HepG2 (cell line): ENCODE measurements around the gene SEMA3B. TPM values are rescaled to one million over a fixed set of nuclear protein-coding genes. Genes with fewer than 3 reads are reported as not detected.

Source experiments
- ARNT2 ChIP-seq: sonication (generic); formaldehyde crosslinking; IDR thresholded peaks from 2 replicates; pipeline ENCODE4 v1.8.0; 2022; ENCODE audit warnings: mild to moderate bottlenecking, low read depth, missing genetic modification reagents, moderate library complexity
- CENPT ChIP-seq: sonication (generic); formaldehyde crosslinking; IDR thresholded peaks from 2 replicates; pipeline ENCODE4 v1.8.0; 2022; ENCODE audit warnings: low read depth, mild to moderate bottlenecking, moderate library complexity, missing genetic modification reagents
- HNRNPH1 ChIP-seq: fragments of 200-400 bp; formaldehyde crosslinking; optimal IDR thresholded peaks from 2 replicates; pipeline ENCODE3; 2017; ENCODE audit warnings: mild to moderate bottlenecking, low read depth, low read length
- RBFOX2 ChIP-seq: fragments of 200-400 bp; formaldehyde crosslinking; IDR thresholded peaks from 2 replicates; pipeline ENCODE4 v1.6.1; 2017; ENCODE audit warnings: low read depth, mild to moderate bottlenecking, low read length
- TBL1XR1 ChIP-seq: fragments of 150-350 bp; IDR thresholded peaks from 2 replicates; pipeline ENCODE4 v1.6.1; 2014; ENCODE audit warnings: borderline replicate concordance, low read length; ENCODE audit not compliant: partially characterized antibody
- ZFY ChIP-seq: sonication (generic); formaldehyde crosslinking; IDR thresholded peaks from 2 replicates; pipeline ENCODE4 v1.4.0; 2020; ENCODE audit warnings: missing genetic modification reagents
- ZNF280D ChIP-seq: sonication (generic); formaldehyde crosslinking; IDR thresholded peaks from 2 replicates; pipeline ENCODE4 v1.5.1; 2020; ENCODE audit warnings: mild to moderate bottlenecking, missing genetic modification reagents
- ZNF407 ChIP-seq: sonication (generic); formaldehyde crosslinking; IDR thresholded peaks from one replicate; pipeline ENCODE4 v1.5.1; 2020; ENCODE audit warnings: mild to moderate bottlenecking, missing genetic modification reagents; ENCODE audit errors: not compliant biosample characterization
- ZNF547 ChIP-seq: sonication (generic); formaldehyde crosslinking; IDR thresholded peaks from 2 replicates; pipeline ENCODE4 v1.5.1; 2020; ENCODE audit warnings: mild to moderate bottlenecking, missing genetic modification reagents
- ZNF556 ChIP-seq: sonication (generic); formaldehyde crosslinking; IDR thresholded peaks from 2 replicates; pipeline ENCODE4 v1.4.0; 2020; ENCODE audit warnings: mild to moderate bottlenecking, missing genetic modification reagents, borderline replicate concordance
- ZNF772 ChIP-seq: sonication (generic); formaldehyde crosslinking; IDR thresholded peaks from 2 replicates; pipeline ENCODE4 v1.5.0; 2020; ENCODE audit warnings: mild to moderate bottlenecking, missing genetic modification reagents
- polyA plus RNA-seq, 8 experiments: library from polyadenylated mRNA; depleted of rRNA in 3 of 8; stranded (reverse) in 7 of 8; unstranded in 1 of 8; fragments of >200 nt; fragmentation: Illumina TruSeq in 4 of 8; extraction: Trizol in 4 of 8; gene quantifications; 2 replicates each; pipeline versions ENCODE4 v1.2.1 to v1.2.3, GENCODE V29; 2011 to 2016; ENCODE audit warnings: low read depth in 4 of 8, missing spikeins in 1 of 8, mixed read lengths in 1 of 8; ENCODE audit not compliant: insufficient read depth in 1 of 8
- total RNA-seq, 5 experiments: library from RNA; depleted of rRNA; stranded (reverse); fragments of >200 nt; fragmentation: Illumina TruSeq; extraction: Trizol; gene quantifications; 2 replicates each; pipeline ENCODE4 v1.2.3, GENCODE V29; 2016; ENCODE audit warnings: low read depth in 1 of 5
- TF ChIP-seq, protein P1 (sequence below): sonication (generic); formaldehyde crosslinking; IDR thresholded peaks from 2 replicates; pipeline ENCODE4 v1.5.0; 2020; ENCODE audit warnings: missing genetic modification reagents, mild to moderate bottlenecking, borderline replicate concordance
- TF ChIP-seq, protein P2 (sequence below): sonication (generic); formaldehyde crosslinking; IDR thresholded peaks from 2 replicates; pipeline ENCODE4 v1.4.0; 2020; ENCODE audit warnings: missing genetic modification reagents

SEMA3B gene
- total and polyA plus RNA-seq, 2 of the 13 experiments (the other 11 are each of a cell fraction or from before 2014, with no cell fraction given), result 93.2 to 158 TPM

GRCh38 chr3:50270422-50271224 lies 1.7 kb downstream of the SEMA3B start (continued):
- TF ChIP-seq ZNF407 (CRISPR knock-in tag) (peak; percentile 34), HNRNPH1 (no peak), ZNF772 (no peak), TBL1XR1 (no peak), CENPT (CRISPR knock-in tag) (no peak; the same call in 1 of the 2 replicates), ZNF556 (CRISPR knock-in tag) (no peak), ZNF547 (CRISPR knock-in tag) (no peak), ZFY (CRISPR knock-in tag) (peak; percentile 16; the same call in 1 of the 2 replicates), ZNF280D (CRISPR knock-in tag) (0 out of 2 replicates have a peak, but pooled peaks have one; percentile 23), ARNT2 (0 out of 2 replicates have a peak, but pooled peaks have one; percentile 6), RBFOX2 (peak; percentile 70)
- TF ChIP-seq, protein P1, sequence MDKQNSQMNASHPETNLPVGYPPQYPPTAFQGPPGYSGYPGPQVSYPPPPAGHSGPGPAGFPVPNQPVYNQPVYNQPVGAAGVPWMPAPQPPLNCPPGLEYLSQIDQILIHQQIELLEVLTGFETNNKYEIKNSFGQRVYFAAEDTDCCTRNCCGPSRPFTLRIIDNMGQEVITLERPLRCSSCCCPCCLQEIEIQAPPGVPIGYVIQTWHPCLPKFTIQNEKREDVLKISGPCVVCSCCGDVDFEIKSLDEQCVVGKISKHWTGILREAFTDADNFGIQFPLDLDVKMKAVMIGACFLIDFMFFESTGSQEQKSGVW (CRISPR knock-in tag), result 0 out of 2 replicates have a peak, but pooled peaks have one; percentile 15
- TF ChIP-seq, protein P2, sequence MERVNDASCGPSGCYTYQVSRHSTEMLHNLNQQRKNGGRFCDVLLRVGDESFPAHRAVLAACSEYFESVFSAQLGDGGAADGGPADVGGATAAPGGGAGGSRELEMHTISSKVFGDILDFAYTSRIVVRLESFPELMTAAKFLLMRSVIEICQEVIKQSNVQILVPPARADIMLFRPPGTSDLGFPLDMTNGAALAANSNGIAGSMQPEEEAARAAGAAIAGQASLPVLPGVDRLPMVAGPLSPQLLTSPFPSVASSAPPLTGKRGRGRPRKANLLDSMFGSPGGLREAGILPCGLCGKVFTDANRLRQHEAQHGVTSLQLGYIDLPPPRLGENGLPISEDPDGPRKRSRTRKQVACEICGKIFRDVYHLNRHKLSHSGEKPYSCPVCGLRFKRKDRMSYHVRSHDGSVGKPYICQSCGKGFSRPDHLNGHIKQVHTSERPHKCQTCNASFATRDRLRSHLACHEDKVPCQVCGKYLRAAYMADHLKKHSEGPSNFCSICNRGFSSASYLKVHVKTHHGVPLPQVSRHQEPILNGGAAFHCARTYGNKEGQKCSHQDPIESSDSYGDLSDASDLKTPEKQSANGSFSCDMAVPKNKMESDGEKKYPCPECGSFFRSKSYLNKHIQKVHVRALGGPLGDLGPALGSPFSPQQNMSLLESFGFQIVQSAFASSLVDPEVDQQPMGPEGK, result peak; percentile 45; the same call in 1 of the 2 replicates
